ENCODE data around the gene WSB1. TPM values are rescaled to one million over a fixed set of nuclear protein-coding genes. Genes with fewer than 3 reads are reported as not detected.
A peak's percentile ranks its signal among the peaks of the same experiment; 100 is the strongest.

WSB1 gene
- total and polyA plus RNA-seq, 7 donors, result 32.4 to 53.6 (median 41.3) TPM

DNA sequence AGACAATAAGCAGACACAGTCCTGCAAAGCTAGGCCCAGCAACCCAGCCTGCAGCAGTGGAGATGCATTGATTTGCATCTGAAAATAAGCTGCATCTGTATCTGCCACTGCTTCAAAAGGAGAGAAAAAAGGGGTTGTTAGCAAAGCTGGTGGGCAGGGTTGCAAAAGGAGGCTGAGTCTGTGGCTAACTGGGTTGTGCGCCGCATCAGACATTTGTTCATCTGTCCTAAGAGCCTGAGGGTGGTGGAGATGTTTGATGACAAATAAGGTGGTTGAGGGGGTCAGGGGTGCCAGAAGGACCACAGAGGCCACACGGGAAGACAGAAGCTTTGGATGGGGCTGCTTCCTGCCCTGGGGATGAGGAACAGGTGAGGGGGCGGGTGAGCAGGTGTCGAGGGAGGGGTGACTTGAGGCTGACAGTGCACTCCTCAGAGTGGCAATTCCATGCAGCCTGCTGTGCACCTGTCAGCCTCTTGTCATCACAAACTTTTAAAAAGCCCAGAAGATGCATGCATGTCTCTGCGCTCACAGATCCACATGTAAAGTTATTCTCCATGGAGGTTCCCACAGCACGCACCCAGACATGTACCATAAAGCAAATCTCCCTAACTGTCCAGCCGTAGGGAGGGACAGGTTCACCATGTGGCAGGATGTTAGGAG lies 35.4 kb downstream of the WSB1 start:
- no peak overlapping the region for H3K27ac ChIP-seq
- H3K27me3 ChIP-seq (ENCODE audit: insufficient read depth in 3 of 3, low read length in 2 of 3), result no peaks in the 10 kb centered on the region
- H3K4me1 ChIP-seq, result peaks cover 18% of the 10 kb centered on the region
- WGBS, 3 donors, result 81 to 87% (median 82%) methylated on average over 8 of the region's 8 CpGs
- ATAC-seq (no peak), DNase-seq (no peak)
- TF ChIP-seq, protein P1, sequence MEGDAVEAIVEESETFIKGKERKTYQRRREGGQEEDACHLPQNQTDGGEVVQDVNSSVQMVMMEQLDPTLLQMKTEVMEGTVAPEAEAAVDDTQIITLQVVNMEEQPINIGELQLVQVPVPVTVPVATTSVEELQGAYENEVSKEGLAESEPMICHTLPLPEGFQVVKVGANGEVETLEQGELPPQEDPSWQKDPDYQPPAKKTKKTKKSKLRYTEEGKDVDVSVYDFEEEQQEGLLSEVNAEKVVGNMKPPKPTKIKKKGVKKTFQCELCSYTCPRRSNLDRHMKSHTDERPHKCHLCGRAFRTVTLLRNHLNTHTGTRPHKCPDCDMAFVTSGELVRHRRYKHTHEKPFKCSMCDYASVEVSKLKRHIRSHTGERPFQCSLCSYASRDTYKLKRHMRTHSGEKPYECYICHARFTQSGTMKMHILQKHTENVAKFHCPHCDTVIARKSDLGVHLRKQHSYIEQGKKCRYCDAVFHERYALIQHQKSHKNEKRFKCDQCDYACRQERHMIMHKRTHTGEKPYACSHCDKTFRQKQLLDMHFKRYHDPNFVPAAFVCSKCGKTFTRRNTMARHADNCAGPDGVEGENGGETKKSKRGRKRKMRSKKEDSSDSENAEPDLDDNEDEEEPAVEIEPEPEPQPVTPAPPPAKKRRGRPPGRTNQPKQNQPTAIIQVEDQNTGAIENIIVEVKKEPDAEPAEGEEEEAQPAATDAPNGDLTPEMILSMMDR (IDR thresholded peaks at IDR 0.05), result no peak
- H3K9me3 ChIP-seq, result no peaks in the 10 kb centered on the region
- no peak overlapping the region for H3K4me3 ChIP-seq
- H3K36me3 ChIP-seq (ENCODE audit: insufficient read depth in 1 of 2, low read depth in 1 of 2), result no peaks in the 10 kb centered on the region
- intact Hi-C loops (cut with DNase I), result no loop called here

DNA sequence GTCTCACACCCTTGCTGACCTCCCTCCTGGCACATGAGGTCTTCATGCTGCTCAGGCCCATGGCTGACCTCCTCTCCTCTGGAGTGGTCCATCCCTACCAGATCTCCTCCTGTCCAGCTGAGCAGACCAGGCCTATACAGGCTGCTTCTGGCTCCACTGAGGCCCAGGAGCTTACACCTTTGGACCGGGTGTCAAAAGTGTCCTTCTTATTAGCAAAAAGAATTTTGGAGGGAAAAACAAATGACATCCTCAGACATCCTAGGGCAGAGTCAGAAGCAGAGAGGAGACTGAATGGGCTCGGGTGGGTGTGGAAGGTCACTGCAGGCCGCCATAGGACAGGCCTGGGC lies 38.1 kb downstream of the WSB1 start:
- H3K27ac ChIP-seq, result peak overlapping the region; percentile 91
- H3K27me3 ChIP-seq (ENCODE audit: insufficient read depth in 3 of 3, low read length in 2 of 3), result no peaks in the 10 kb centered on the region
- no peak overlapping the region for H3K4me3 ChIP-seq
- H3K4me1 ChIP-seq, result peaks cover 21% of the 10 kb centered on the region
- DNase-seq, result no peak
- no peaks in the 10 kb centered on the region for H3K36me3 ChIP-seq (ENCODE audit: insufficient read depth in 1 of 2, low read depth in 1 of 2)
- TF ChIP-seq, protein P1 (IDR thresholded peaks at IDR 0.05), result no peak
- no peak for ATAC-seq
- WGBS, 3 donors, result 36 to 38% (median 37%) methylated on average over 3 of the region's 3 CpGs
- intact Hi-C loops (cut with DNase I), result loop anchor here (1.0 to 5.0 kb wide), 5 partner anchors 37 to 95 kb away; partner anchors contain the start of gene WSB1 (in 1 of the 2)
- H3K9me3 ChIP-seq, result no peaks in the 10 kb centered on the region

DNA sequence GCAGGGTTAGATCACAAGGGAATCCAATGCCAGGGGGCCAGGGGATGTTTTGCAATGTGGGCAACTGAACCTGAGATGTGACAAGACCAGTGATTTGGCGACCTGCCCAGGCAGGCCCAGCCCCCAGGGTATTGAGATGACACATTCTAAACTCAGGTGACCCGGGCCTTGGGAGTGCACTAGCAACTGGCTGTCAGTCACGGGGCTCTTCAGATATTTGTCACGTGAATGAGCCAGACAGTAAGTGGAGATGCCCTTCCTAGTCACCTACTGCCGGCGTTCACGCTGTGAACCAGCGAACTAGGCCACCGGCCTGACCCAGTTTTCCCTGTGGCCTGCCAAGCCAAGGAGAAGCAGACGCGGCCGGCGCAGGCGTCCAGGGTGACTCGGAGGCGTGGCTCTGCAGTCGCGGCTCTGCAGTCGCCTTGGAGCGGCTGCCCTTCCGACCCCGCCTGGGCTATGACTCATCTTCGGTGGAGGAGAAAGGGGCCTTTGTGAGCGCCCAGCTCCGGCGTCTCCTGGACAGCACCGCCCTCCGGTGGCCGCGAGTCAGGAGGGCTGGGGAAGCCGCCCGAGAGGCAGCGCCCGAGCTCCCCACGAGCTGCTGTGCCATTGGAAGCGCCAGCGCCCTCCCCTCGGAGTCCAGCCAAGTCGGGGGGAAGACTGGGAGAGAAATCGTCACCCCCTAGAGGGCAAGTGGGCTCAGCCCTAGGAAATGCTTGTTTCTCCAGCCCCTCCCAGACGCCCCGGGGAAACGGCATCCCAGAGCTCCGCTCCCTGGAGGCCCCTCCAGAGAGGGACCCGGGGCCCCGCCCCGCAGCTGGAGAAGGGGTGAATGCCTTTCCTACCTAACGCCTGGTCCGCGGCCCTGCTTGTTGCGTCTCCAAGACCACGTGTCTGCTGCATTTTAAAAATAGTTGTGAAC lies 38.8 kb downstream of the WSB1 start:
- Histone ChIP-seq H3K4me1 (peaks cover 21% of the 10 kb centered on the region), H3K27ac (peak overlapping the region; percentile 91), H3K4me3 (peak overlapping the region; percentile 65), H3K27me3 (ENCODE audit: insufficient read depth in 3 of 3, low read length in 2 of 3) (no peaks in the 10 kb centered on the region), H3K36me3 (ENCODE audit: insufficient read depth in 1 of 2, low read depth in 1 of 2) (no peaks in the 10 kb centered on the region), H3K9me3 (no peaks in the 10 kb centered on the region)
- WGBS, 3 donors, result 0% methylated on average over 39 to 52 of the region's 52 CpGs
- ATAC-seq (peak; percentile 91 to 94 (median 92)), DNase-seq (peak; percentile 98 to 99)
- TF ChIP-seq, protein P1 (IDR thresholded peaks at IDR 0.05), result peak; percentile 85
- intact Hi-C loops (cut with DNase I), result loop anchor here (1.0 to 5.0 kb wide), 5 partner anchors 38 to 96 kb away; partner anchors contain the start of gene WSB1 (in 1 of the 2)

DNA sequence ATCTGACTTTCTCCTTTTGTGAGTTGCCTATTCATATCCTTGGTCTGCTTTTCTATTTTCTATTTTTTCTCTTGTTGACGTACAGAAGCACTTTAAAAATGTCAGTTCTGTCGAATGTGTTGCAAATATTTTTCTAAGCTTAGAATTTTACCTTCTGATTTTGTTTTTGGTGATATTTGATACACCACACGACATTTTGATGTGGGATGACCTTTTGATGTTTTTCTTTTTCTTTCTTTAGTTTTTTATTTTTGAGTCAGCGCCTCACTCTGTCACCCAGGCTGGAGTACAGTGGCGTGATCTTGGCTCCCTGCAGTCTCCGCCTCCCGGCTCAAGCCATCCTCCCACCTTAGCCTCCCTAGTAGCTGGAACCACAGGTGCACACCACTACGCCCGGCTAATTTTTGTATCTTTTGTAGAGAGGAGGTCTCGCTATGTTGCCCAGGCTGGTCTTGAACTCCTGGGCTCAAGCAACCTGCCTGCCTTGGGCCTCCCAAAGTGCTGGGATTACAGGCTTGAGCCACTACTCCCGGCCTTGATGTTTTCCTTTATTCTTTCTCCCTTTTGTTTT lies 39.6 kb downstream of the WSB1 start:
- intact Hi-C loops (cut with DNase I), result loop anchor here (2.0 to 5.0 kb wide), 4 partner anchors 39 to 97 kb away; partner anchors contain the start of gene WSB1 (in 1 of the 2)
- H3K4me3 ChIP-seq, result peak overlapping the region; percentile 65
- H3K27me3 ChIP-seq (ENCODE audit: insufficient read depth in 3 of 3, low read length in 2 of 3), result no peaks in the 10 kb centered on the region
- TF ChIP-seq, protein P1 (IDR thresholded peaks at IDR 0.05), result no peak
- H3K27ac ChIP-seq, result peak overlapping the region; percentile 91
- H3K4me1 ChIP-seq, result peaks cover 21% of the 10 kb centered on the region
- no peaks in the 10 kb centered on the region for H3K36me3 ChIP-seq (ENCODE audit: insufficient read depth in 1 of 2, low read depth in 1 of 2)
- WGBS, 3 donors, result 38 to 51% (median 39%) methylated on average over 11 of the region's 11 CpGs
- DNase-seq (no peak), ATAC-seq (no peak)
- no peaks in the 10 kb centered on the region for H3K9me3 ChIP-seq
